Measurements from ENCODE around the gene ATXN10. TPM values are rescaled to one million over a fixed set of nuclear protein-coding genes. Genes with fewer than 3 reads are reported as not detected.
A peak's percentile ranks its signal among the peaks of the same experiment; 100 is the strongest.

Gene ATXN10
- total and polyA plus RNA-seq, 2 of the 13 experiments (the other 11 are each of a cell fraction or from before 2014, with no cell fraction given): 60.1 to 194 TPM

DNA sequence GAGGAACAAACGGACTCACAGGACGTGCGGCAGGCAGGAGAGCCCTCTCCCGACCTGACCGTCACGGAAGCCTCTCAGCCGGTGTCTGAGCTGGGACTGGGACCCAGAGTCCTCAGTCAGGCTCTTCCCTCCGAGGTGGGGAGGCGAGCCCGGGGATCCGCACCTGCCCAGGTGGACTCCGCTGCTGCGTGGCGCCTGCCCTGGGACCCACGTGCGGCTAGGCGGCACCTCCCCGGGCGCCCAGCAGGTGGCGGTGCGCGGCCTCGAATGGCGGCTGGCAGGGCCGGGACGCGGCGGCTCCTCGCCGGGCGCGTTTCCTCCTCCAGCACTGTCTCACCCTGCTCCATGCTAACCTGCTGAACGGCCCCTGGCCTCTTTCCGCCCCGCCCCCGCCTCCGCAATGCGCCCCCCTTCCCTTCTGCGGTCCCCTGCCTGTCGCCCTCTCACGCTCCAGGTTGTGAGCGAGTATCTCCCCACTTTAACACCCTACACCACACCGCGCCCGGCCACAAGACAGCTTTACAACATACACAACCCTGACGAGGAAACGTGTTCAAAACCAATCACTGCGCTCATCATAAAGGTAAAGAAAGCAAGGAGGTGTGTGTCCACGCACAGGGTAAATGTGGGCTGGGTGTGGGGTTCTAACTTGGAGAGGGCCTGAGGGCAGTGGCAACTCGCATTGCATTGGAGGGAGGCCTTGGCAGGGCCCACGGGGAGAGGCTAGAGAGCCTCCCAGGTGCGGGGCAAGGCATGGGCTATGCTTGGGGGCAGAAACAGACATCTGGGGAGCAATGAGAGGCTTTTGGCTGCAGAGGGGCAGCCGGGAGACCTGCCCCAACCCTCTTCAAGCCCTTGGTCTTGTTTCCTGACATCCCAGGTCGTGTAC is 25.9 kb upstream of the ATXN10 start (continued):
- TF ChIP-seq MTF2 (CRISPR knock-in tag; IDR thresholded peaks at IDR 0.05; ENCODE audit: borderline replicate concordance) (peak; percentile 61; the same call in 1 of the 2 replicates), MXD4 (CRISPR knock-in tag; IDR thresholded peaks at IDR 0.05) (peak; percentile 82; the same call in 1 of the 2 replicates), ZNF446 (CRISPR knock-in tag; IDR thresholded peaks at IDR 0.05) (no peak), HNRNPUL1 (IDR thresholded peaks at IDR 0.05; ENCODE audit: low read depth, low read length) (no peak), HOXA7 (CRISPR knock-in tag; IDR thresholded peaks at IDR 0.05) (no peak), GABPB1 (CRISPR knock-in tag; IDR thresholded peaks at IDR 0.05) (peak; percentile 68), SALL1 (CRISPR knock-in tag; IDR thresholded peaks at IDR 0.05) (peak; percentile 71; the same call in 1 of the 2 replicates), TAF1 (CRISPR knock-in tag; IDR thresholded peaks at IDR 0.05) (peak; percentile 31; the same call in 1 of the 2 replicates), CBX5 (CRISPR knock-in tag; IDR thresholded peaks at IDR 0.05; ENCODE audit: borderline replicate concordance) (no peak), HNRNPLL (IDR thresholded peaks at IDR 0.05; ENCODE audit: low read depth, low read length, poor library complexity, severe bottlenecking) (no peak), ZNF432 (CRISPR knock-in tag; IDR thresholded peaks at IDR 0.05; ENCODE audit: borderline replicate concordance) (no peak), ZIK1 (CRISPR knock-in tag; IDR thresholded peaks at IDR 0.05; ENCODE audit: borderline replicate concordance, low read depth) (peak; percentile 81; the same call in 1 of the 2 replicates), JARID2 (CRISPR knock-in tag; IDR thresholded peaks at IDR 0.05; ENCODE audit: insufficient replicate concordance) (no peak), CENPT (CRISPR knock-in tag; IDR thresholded peaks at IDR 0.05; ENCODE audit: low read depth) (0 out of 2 replicates have a peak, but pooled peaks have one; percentile 32), ZNF720 (CRISPR knock-in tag; IDR thresholded peaks at IDR 0.05) (no peak), ZNF121 (CRISPR knock-in tag; IDR thresholded peaks at IDR 0.05) (peak; percentile 10; the same call in 1 of the 2 replicates), MYC (CRISPR knock-in tag; IDR thresholded peaks at IDR 0.05; ENCODE audit: borderline replicate concordance) (peak; percentile 95)
- TF ChIP-seq, protein P1, sequence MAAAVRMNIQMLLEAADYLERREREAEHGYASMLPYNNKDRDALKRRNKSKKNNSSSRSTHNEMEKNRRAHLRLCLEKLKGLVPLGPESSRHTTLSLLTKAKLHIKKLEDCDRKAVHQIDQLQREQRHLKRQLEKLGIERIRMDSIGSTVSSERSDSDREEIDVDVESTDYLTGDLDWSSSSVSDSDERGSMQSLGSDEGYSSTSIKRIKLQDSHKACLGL (CRISPR knock-in tag; IDR thresholded peaks at IDR 0.05): peak; percentile 60; the same call in 1 of the 2 replicates
- TF ChIP-seq, protein P2, sequence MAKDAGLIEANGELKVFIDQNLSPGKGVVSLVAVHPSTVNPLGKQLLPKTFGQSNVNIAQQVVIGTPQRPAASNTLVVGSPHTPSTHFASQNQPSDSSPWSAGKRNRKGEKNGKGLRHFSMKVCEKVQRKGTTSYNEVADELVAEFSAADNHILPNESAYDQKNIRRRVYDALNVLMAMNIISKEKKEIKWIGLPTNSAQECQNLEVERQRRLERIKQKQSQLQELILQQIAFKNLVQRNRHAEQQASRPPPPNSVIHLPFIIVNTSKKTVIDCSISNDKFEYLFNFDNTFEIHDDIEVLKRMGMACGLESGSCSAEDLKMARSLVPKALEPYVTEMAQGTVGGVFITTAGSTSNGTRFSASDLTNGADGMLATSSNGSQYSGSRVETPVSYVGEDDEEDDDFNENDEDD (CRISPR knock-in tag; IDR thresholded peaks at IDR 0.05; ENCODE audit: borderline replicate concordance): peak; percentile 56; the same call in 1 of the 2 replicates
- TF ChIP-seq, protein P3, sequence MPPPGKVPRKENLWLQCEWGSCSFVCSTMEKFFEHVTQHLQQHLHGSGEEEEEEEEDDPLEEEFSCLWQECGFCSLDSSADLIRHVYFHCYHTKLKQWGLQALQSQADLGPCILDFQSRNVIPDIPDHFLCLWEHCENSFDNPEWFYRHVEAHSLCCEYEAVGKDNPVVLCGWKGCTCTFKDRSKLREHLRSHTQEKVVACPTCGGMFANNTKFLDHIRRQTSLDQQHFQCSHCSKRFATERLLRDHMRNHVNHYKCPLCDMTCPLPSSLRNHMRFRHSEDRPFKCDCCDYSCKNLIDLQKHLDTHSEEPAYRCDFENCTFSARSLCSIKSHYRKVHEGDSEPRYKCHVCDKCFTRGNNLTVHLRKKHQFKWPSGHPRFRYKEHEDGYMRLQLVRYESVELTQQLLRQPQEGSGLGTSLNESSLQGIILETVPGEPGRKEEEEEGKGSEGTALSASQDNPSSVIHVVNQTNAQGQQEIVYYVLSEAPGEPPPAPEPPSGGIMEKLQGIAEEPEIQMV (CRISPR knock-in tag; IDR thresholded peaks at IDR 0.05; ENCODE audit: low read depth): no peak
- TF ChIP-seq, protein P4, sequence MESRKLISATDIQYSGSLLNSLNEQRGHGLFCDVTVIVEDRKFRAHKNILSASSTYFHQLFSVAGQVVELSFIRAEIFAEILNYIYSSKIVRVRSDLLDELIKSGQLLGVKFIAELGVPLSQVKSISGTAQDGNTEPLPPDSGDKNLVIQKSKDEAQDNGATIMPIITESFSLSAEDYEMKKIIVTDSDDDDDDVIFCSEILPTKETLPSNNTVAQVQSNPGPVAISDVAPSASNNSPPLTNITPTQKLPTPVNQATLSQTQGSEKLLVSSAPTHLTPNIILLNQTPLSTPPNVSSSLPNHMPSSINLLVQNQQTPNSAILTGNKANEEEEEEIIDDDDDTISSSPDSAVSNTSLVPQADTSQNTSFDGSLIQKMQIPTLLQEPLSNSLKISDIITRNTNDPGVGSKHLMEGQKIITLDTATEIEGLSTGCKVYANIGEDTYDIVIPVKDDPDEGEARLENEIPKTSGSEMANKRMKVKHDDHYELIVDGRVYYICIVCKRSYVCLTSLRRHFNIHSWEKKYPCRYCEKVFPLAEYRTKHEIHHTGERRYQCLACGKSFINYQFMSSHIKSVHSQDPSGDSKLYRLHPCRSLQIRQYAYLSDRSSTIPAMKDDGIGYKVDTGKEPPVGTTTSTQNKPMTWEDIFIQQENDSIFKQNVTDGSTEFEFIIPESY (CRISPR knock-in tag; IDR thresholded peaks at IDR 0.05): peak; percentile 21; the same call in 1 of the 2 replicates
- TF ChIP-seq, protein P5, sequence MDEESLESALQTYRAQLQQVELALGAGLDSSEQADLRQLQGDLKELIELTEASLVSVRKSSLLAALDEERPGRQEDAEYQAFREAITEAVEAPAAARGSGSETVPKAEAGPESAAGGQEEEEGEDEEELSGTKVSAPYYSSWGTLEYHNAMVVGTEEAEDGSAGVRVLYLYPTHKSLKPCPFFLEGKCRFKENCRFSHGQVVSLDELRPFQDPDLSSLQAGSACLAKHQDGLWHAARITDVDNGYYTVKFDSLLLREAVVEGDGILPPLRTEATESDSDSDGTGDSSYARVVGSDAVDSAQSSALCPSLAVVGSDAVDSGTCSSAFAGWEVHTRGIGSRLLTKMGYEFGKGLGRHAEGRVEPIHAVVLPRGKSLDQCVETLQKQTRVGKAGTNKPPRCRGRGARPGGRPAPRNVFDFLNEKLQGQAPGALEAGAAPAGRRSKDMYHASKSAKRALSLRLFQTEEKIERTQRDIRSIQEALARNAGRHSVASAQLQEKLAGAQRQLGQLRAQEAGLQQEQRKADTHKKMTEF (CRISPR knock-in tag; IDR thresholded peaks at IDR 0.05): peak; percentile 69

Measured in HepG2 (cell line).